ENCODE data around the gene SLC16A11.
"Not testable (repeated sequence)": the region's sequence is repeated elsewhere in the genome, so short reads cannot be mapped to it uniquely, and the experiment has no call there.

The SLC16A11 gene

DNA sequence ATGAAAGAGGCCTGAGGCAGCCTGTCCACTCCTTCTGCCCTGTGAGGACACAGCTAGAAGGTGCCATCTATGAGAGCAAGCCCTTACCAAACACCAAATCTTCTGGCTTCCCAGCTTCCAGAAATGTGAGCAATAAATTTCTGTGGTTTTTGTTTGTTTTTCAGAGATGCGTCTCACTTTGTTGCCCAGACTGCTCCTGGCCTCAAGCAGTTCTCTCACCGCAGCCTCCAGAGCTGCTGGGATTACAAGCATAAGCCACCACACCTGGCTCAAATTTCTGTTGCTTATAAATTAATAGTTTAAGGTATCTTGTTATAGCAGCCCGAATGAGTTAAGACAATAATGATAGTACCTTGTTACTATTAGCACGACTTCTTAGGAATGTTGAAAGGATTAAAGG, 12.5 kb upstream of the SLC16A11 start:
- DNase-seq: no peak

DNA sequence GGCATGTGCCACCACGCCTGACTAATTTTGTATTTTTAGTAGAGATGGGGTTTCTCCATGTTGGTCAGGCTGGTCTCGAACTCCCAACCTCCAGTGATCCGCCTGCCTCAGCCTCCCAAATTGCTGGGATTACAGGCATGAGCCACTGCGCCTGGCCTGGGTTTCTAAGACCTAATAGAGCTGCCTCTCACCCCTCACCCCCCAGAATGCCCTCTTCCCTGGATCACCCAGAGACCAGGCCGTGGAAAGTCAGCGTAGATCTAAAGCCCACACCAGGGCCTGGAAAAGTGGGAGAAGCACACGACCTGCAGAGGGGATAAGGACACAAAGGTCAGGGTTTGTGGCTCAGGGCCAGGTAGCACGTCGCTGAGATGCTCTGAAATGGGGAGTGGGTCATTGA, 6.7 kb upstream of the SLC16A11 start:
- not testable (repeated sequence) for DNase-seq

DNA sequence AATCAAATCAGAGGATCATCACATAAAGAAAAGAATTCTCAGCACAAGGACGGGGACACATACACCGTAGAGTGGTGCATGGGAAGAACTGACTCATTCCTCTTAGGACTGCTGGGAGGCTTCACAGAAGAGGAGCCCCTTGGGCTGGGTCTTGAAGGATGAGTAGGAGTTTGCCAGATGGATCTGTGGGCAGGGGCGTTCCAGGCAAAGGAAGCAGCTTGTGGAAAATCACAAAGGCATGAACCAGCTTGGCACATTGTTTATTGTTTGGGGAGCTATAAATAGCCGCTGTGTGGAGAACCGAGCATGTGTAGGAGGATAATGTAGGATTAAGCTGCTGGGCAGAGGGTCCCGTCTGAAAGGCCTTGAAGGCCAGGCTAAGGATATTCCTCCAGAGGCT, 5.1 kb upstream of the SLC16A11 start:
- DNase-seq: no peak

DNA sequence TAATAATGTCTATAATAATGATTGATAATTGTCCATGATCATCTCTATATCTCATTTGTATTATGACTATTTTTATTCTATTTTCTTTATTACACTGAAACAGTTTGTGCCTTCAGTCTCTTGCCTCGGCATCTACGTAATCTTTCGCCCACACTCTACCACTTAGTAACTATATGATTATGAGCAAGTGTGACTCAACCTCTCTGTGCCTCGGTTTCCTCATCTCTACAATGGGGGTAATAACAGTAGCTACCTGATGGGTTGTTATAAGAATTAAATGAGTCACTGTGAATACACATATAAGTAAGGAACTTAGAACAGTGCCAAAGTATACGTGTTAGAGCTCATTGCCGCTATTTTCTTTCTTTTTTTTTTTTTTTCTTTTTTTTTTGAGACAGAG, 3.7 kb upstream of the SLC16A11 start:
- no peak for DNase-seq

DNA sequence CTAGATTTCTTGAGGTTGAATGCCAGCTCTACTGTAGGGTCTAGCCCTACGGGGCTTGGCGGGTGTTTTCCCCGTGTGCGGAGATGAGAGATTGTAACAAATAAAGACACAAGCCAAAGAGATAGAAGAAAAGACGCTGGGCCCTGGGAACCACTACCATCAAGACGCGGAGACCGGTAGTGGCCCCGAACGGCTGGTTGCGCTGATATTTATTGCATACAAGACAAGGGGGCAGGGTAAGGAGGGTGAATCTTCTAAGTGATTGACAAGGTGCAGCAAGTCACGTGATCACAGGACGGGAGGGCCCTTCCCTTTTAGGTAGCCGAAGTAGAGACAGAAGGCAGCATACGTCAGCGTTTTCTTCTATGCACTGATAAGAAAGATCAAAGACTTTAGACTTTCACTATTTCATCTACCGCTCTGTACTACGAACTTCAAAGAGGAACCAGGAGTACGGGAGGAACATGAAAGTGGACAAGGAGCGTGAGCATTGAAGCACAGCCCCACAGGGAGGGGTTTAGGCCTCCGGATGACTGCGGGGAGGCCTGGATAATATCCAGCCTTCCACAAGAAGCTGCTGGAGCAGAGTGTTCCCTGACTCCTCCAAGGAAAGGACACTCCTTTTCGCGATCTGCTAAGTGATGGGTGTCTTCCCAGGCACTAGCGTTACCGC, 3.0 kb upstream of the SLC16A11 start:
- DNase-seq: peak; percentile 59

DNA sequence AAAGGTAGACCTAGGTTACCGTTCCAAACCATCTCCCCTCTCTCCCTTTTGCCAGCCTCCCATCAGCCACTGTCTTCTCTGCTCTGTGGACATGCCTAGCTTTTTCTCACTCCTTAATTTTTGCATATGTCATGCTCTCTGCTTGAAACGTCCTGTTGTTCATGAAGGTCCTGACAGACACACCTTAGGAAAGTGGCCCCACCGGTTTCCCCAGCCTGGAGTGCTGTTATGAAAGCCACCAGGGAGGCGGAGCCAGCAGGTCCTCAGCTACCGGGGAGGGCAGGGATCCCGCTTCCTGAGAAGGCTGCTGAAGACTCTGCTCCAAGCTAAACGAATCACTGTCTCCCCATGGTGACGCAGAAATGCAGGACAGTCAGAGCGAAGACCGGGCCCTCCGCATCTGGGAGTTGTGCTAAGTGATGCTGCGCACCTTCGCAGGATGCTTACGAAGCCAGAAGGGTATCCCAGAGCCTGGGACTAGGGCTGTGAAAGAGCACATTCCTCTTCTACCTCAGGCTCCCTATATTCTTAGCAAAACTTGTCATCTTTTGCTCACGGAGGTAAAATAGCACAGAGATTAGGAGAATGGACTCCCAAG, 2.3 kb upstream of the SLC16A11 start:
- no peak for DNase-seq

DNA sequence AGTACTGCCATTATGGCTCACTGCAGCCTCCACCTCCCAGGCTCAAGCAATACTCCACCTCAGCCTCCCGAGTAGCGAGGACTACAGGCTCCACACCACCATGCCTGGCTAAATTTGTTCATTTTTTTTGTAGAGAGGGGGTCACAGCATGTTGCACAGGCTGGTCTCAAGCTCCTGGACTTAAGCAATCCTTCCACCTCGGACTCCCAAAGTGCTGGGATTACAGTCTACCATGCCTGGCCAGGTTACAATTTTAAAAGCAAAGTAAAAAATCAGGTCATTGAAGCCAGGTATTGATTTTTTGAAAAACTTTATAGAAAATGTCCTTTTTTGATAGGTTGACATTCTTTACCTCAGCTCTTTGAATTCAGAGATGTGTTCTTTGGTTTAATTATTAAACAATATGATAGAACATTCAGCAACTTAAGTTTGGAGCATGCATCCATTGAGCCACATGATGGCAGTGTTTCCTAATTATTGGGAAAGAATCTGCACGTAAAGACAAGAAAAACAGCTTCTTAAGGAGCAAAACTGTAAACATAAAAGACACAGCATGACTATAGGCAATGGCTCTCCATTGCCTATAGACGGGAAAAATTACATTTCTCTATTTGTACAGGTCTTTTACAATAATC, 1.7 kb upstream of the SLC16A11 start:
- DNase-seq: peak; percentile 44

DNA sequence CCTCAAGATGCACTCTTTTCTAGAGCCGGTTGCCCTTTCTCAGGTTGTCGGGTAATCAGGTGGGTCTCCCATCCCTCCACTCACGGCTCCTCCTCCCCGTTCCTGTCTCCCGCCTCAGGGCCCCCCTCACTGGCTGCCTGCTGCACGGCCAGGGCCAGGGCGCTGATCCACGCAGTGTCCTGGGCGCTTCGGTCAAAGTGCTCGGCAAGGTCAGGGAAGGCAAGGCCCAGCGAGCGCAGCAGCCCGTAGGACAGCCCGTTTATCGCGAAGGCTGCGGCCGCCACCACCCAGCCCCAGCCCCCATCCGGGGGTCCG, 753 bp downstream of the SLC16A11 start:
- no peak for DNase-seq

DNA sequence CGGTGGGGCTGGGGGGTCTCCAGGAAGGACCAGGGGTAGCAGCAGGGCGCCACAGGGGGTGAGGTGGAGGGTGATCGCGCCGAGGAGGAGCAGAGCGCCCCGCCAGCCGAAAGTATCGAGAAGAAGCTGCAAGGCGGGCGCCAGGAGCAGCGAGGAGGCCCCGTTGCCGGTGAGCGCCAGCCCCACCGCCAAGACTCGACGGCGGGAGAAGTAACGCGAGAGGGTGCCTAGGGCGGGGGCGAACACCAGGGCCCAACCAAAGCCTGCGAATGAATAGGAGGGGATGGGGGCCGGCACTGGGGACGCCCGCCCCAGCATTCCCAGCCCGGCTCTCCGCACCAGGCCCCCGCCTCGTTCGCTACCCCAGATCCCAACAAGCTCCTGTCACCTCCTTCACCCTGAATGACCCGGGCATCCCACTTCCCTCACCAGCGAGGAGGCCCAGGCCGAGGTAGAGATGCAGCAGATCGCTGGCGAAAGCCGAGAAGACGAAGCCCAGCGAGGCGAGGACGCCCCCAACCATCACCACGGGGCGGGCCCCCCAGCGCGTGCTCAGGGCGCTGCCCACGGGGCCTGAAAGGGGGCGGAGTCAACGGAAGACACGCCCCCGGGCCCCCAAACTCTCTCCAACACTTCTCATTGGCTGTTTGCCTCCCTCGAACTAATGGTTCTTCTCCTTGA, 1.3 kb downstream of the SLC16A11 start:
- DNase-seq: peak; percentile 56

DNA sequence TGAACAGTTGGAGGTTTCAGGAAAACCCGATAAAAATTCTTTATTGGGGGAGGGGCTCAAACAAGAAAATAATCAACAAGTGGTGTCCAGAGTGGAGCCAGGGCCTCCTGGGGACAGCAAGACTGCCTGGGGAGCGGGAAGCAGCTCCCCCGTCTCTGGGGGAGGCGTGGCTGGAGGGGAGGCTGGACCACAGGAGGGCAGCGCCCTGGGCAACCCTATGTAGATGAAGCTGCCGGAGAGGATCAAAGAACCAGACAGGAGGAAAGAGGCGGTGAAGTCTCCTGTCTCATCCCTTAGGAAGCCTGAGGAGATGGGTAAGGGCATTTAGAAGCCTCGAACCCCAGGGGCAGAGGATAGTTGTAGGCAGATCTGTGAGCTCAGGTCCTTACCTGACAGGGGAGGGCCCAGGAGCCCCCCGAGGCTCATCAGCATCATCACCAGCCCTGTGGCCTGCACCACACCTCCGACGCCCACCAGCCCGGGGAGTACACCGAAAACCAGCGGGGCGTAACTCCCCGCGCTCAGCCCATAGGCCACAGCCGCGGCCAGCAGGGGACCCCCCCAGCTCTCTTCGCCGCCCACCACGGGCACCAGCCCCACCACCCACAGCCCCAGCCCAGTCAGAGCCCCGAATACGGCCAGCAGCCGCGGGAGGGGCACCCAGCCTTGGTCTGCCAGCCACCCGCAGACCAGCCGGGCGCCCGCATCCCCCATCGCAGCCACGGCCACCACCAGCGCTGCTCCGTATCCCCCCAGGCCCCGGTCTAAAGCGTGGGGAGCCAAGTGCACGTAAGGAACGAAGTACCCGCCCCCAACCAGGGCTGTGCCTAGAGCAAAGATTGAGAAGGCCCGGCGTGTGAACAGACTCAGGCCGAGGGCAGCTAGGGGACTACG, 2.0 kb downstream of the SLC16A11 start:
- DNase-seq: peak; percentile 48

DNA sequence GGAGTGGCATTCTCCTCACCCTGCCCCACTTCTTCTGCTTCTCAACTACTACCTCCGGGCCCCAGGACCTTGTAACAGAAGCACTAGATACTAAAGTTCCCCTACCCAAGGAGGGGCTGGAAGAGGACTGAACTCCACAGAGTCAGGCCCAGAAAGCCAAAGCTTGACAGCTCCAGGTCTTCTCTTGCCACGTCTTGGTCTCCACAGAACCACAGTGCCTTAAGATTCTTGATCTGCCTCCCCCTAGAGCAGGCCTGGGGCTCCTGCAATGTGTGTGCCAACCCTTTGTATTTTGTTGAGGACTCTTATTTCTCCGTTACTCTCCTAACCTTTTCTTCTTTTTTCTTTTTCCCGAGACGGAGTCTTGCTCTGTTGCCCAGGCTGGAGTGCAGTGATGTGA, 4.1 kb downstream of the SLC16A11 start:
- no peak for DNase-seq

DNA sequence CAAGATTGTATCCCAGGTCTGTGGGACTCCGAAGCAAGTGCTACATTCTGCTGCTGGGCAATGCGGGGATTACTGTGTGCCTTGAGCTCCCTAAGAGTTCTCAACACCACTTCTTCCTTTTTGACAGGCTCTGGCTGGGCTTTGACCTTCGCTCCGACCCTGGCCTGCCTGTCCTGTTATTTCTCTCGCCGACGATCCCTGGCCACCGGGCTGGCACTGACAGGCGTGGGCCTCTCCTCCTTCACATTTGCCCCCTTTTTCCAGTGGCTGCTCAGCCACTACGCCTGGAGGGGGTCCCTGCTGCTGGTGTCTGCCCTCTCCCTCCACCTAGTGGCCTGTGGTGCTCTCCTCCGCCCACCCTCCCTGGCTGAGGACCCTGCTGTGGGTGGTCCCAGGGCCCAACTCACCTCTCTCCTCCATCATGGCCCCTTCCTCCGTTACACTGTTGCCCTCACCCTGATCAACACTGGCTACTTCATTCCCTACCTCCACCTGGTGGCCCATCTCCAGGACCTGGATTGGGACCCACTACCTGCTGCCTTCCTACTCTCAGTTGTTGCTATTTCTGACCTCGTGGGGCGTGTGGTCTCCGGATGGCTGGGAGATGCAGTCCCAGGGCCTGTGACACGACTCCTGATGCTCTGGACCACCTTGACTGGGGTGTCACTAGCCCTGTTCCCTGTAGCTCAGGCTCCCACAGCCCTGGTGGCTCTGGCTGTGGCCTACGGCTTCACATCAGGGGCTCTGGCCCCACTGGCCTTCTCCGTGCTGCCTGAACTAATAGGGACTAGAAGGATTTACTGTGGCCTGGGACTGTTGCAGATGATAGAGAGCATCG, 5.6 kb downstream of the SLC16A11 start:
- no peak for DNase-seq

DNA sequence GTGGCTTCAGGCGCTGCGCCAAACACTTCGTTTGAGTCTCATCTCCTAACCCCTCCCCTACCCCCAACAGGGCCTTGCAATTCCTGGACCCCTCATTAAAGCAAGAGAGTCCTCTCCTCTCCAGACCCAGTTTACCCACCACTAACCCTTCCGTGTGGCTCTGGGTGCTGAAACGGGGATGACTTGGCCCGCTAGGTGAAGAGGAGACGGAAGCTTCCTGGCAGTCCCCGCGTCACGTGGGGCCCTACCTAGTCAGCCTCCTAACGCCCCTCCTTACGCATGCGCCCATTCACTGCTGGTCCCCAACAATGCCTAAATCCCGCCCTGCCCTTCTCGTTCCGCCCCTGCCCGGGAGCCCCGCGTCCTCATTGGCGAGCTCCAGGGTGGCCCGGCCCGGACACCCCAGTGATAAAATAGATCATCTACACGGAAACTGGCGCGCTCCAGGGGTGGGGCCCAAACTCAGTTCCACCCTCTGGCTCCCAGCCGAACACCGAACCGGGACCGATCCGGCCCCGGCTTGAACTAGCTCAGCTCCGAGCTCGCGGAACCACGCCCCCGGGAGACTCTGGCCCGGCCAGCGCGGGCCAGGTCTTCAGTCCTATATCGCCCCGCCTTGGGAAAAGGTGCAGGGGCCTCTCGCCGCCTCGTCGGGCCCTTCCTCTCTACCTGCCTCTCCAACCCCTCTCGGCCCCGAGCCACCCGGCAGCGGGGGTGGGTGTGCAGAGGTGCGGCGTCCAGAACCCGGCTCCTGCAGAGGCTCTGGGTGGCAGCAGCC, 8.1 kb downstream of the SLC16A11 start, which contains the start of gene SLC16A13:
Gene SLC16A13, plus strand, starts transcription at position 425 of the 778 bp plus-strand sequence. CDS start 368 bp downstream, outside the sequence.
- peak; percentile 97 for DNase-seq

DNA sequence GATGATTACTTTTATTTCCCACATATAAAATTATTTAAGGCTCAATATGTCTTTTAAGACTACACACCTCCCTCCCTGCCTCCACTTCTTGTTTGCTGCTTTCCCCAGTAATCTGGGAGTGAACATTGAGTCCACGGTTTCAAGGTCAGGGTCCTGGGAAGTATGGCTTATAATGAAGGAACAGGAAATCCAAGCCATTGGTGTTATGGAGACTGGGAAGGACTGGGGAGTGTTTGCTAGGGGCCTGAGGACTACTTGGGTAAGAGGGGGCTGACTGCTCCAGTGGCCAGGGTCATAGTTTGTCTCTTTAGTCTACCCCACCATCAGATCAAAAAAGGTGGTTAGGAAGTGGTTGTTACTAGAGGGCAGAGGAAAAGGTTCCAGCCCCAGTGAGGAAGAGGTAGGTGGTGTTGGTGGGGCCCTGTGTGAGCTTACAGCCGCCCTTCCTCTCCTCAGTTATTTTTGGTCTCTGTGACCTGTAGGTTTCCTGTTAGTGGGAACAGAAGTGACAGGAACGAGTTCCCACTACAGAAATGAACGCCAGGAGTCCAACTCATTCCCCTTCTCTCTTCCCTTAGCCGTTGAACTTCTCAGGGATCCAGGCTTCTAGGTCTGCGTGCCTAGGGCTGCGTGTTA, 8.8 kb downstream of the SLC16A11 start:
- DNase-seq: peak; percentile 42

DNA sequence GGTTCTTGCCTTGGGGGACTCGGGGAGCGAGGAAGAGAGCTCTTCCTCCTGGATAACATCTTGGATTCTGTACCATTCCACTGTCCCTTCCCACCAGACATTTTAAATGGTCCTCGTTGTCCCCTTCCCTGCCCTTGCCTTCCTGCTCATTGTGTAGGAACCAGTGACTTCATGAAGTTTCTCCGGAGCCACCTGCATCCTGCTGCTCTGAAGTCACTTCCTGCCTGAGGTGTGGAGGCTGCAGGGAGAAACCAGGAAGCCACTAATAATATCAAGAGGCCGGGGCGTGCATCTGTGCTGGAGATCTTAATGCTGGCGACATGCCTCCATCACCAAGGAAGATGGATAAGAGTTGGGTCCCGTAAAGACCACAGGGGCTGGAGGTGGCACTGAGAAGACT, 14.2 kb downstream of the SLC16A11 start:
- DNase-seq: no peak

DNA sequence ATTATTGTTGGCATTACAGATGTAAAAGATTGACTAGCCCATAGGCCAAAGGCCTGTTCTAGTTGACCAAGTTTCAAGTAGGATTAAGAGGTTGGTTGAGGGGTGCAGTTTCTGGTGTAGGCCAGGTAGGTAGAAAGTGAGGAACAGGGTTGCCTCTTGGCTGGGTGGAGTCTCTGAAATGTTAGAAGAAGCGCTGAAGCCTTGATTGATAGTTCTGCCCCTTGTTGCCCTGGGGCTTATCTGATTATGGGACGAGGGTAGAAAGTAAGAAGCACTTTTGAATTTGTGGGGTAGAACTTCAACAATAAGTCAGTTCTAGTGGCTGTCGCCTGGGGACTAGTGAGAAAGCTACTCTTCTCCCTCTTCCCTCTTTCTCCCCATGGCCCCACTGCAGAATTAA, 14.8 kb downstream of the SLC16A11 start:
- DNase-seq: no peak

DNA sequence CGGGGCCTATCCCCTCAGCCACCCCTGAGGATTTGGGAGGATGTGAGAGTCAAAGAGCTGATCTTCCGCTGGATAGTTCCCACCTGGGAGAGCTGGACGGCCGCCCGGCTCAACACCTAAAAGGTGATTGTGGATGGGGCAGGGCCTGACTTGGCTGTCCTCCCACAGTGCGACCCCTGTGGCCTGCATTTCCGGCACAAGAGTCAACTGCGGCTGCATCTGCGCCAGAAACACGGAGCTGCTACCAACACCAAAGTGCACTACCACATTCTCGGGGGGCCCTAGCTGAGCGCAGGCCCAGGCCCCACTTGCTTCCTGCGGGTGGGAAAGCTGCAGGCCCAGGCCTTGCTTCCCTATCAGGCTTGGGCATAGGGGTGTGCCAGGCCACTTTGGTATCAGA, 16.6 kb downstream of the SLC16A11 start:
- no peak for DNase-seq

DNA sequence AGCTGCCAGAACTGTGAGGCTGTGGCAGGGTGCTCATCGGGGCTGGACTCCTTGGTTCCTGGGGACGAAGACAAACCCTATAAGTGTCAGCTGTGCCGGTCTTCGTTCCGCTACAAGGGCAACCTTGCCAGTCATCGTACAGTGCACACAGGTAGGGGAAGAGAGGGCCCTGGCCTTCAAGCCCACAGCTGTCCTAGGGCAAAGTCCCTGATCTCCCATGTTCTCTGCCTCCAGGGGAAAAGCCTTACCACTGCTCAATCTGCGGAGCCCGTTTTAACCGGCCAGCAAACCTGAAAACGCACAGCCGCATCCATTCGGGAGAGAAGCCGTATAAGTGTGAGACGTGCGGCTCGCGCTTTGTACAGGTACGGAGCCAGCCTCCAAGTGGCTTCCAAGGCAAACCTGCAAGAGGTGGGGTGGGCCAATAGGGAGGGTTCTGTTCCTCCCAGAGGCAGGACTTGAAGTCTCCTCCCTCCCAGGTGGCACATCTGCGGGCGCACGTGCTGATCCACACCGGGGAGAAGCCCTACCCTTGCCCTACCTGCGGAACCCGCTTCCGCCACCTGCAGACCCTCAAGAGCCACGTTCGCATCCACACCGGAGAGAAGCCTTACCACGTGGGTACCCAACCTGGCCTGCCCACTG, 17.3 kb downstream of the SLC16A11 start:
- no peak for DNase-seq

DNA sequence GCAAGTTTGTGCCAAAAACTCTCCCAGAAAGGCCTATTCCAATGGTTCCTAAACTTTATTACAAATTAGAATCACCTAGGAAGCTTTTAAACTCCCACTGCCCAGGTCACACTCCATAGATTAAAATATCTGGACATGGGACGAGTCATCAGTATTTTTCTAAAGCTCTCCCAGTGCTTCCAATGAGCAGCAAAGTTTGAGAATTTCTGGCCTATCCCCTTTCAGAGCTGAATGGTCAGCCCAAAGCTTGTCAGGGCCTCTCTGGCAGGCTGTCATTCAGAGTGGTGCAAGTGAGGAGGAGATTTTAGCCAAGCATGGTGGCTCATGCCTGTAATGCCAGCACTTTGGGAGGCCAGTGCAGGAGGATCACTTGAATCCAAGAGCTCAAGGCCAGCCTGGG, 18.6 kb downstream of the SLC16A11 start:
- no peak for DNase-seq

DNA sequence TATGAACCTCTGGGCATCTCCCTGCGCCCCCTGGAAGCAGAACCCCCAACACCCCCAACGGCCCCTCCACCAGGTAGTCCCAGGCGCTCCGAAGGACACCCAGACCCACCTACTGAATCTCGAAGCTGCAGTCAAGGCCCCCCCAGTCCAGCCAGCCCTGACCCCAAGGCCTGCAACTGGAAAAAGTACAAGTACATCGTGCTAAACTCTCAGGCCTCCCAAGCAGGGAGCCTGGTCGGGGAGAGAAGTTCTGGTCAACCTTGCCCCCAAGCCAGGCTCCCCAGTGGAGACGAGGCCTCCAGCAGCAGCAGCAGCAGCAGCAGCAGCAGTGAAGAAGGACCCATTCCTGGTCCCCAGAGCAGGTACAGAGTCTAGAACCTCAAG, 19.5 kb downstream of the SLC16A11 start:
- DNase-seq: no peak
